Panc1 (cell line): ENCODE measurements around the gene SLFN12L. TPM values are rescaled to one million over a fixed set of nuclear protein-coding genes. Genes with fewer than 3 reads are reported as not detected.
A peak's percentile ranks its signal among the peaks of the same experiment; 100 is the strongest.
"Not testable (repeated sequence)": the region's sequence is repeated elsewhere in the genome, so short reads cannot be mapped to it uniquely, and the experiment has no call there.

ENCODE experiments used
- ATAC-seq: fragments of 200-7000 bp; cut with Tn5 transposase; 2 replicates; pipeline ENCODE4 v1.9.1; 2020; ENCODE audit warnings: mild to moderate bottlenecking, moderate library complexity
- BruUV-seq: library from RNA; stranded (reverse); fragments of 400-500 nt; replicated peaks from 2 replicates; lab custom pipeline; 2021; lab: Mats Ljungman, UMichigan
- CTCF ChIA-PET: fragments of 300-600 bp; sonication (Branson Sonifier 250); formaldehyde crosslinking; loops from one replicate; lab custom pipeline; 2022; ENCODE audit warnings: antibody characterized with exemption; lab: Charles Lee
- POLR2A ChIA-PET: fragments of 300-600 bp; sonication (Branson Sonifier 250); formaldehyde crosslinking; loops from one replicate; lab custom pipeline; 2022; ENCODE audit warnings: antibody characterized with exemption; lab: Charles Lee
- DNase-seq: peaks from one replicate; pipeline ENCODE4 v3.0.0-alpha.2; 2010; ENCODE audit warnings: low read depth, low spot score
- H3K27ac ChIP-seq: 2 replicates; pipeline ENCODE4 v1.5.1; 2011; ENCODE audit warnings: mild to moderate bottlenecking, low read length, inconsistent platforms
- H3K27me3 ChIP-seq: fragments of 200-500 bp; sonication (Bioruptor generic); 2 replicates; pipeline ENCODE4 v1.6.0; 2014; ENCODE audit warnings: low read length, inconsistent platforms; ENCODE audit not compliant: control insufficient read depth, insufficient read depth
- H3K36me3 ChIP-seq: fragments of 200-500 bp; sonication (Bioruptor generic); 2 replicates; pipeline ENCODE4 v1.5.1; 2014; ENCODE audit warnings: inconsistent platforms, mild to moderate bottlenecking, low read length, moderate library complexity; ENCODE audit not compliant: control insufficient read depth, insufficient read depth
- H3K4me1 ChIP-seq: 2 replicates; pipeline ENCODE4 v1.5.1; 2011; ENCODE audit warnings: inconsistent platforms, mild to moderate bottlenecking, low read length, moderate library complexity; ENCODE audit not compliant: control insufficient read depth, insufficient read depth
- H3K4me3 ChIP-seq, 2 experiments: 2 replicates each; pipeline ENCODE4 v1.5.1; 2011 to 2012; ENCODE audit warnings: low read depth in 2 of 2, low read length in 2 of 2, mild to moderate bottlenecking in 2 of 2, inconsistent platforms in 1 of 2, moderate library complexity in 1 of 2
- H3K9me3 ChIP-seq: fragments of 200-500 bp; sonication (Bioruptor generic); 2 replicates; pipeline ENCODE4 v1.5.1; 2014; ENCODE audit warnings: low read depth, mild to moderate bottlenecking, inconsistent platforms, low read length, moderate library complexity; ENCODE audit not compliant: control insufficient read depth, insufficient read depth
- CTCF ChIP-seq: fragments of 450-650 bp; IDR thresholded peaks from 2 replicates; pipeline ENCODE4 v1.5.1; 2017; ENCODE audit warnings: mild to moderate bottlenecking
- POLR2AphosphoS5 ChIP-seq: IDR thresholded peaks from 2 replicates; pipeline ENCODE4 v1.6.1; 2012; ENCODE audit warnings: mild to moderate bottlenecking, low read depth, low read length, moderate library complexity
- REST ChIP-seq, 2 experiments: IDR thresholded peaks; 2 replicates each; pipeline ENCODE4 v1.6.1; 2011 to 2012; ENCODE audit warnings: low read depth in 2 of 2, control low read depth in 1 of 2, low read length in 1 of 2, mild to moderate bottlenecking in 1 of 2, moderate library complexity in 1 of 2; ENCODE audit not compliant: insufficient read depth in 1 of 2
- SIN3A ChIP-seq: IDR thresholded peaks from 2 replicates; pipeline ENCODE4 v1.6.1; 2012; ENCODE audit warnings: low read depth, mild to moderate bottlenecking, low read length, moderate library complexity, borderline replicate concordance; ENCODE audit not compliant: insufficient read depth
- TCF7L2 ChIP-seq: IDR thresholded peaks from 2 replicates; pipeline ENCODE4 v1.6.1; 2011; ENCODE audit warnings: mild to moderate bottlenecking, low read depth, low read length, inconsistent platforms
- in situ Hi-C: cut with HindIII; loops from 2 replicates; pipeline ENCODE4 v1.10.0; 2016; ENCODE audit warnings: low sequenced_read_pairs, low pct_unique_long_range_greater_than_20kb
- intact Hi-C: fragments of 100-400 bp; cut with micrococcal nuclease; formaldehyde crosslinking; loops from one replicate; pipeline ENCODE4 v1.10.0; 2022; ENCODE audit not compliant: unreplicated experiment
- total RNA-seq: library from RNA; stranded (reverse); gene quantifications from one replicate; pipeline ENCODE4 v1.2.1, GENCODE V29; 2021; ENCODE audit not compliant: unreplicated experiment

Gene SLFN12L
- total RNA-seq, 1 experiment from 2014 or later: 0.33 TPM

GRCh38 chr17:35521654-35522256 lies 15.7 kb downstream of the SLFN12L start:
- CTCF ChIA-PET: interaction anchor here (0.5 to 0.6 kb wide), 3 partner anchors 17 to 74 kb away, joined by 3 to 6 read pairs (median 3); no protein-coding TSS in a partner anchor
- POLR2A ChIA-PET, H3K27ac ChIP-seq, H3K4me3 ChIP-seq, DNase-seq, in situ Hi-C loops, H3K4me1 ChIP-seq, H3K27me3 ChIP-seq, H3K9me3 ChIP-seq, ATAC-seq, H3K36me3 ChIP-seq, BruUV-seq, intact Hi-C loops: not testable (repeated sequence)

GRCh38 chr17:35521150-35521549 lies 16.3 kb downstream of the SLFN12L start:
- BruUV-seq: no TSS peak
- Histone ChIP-seq H3K4me3 (no peak overlapping the region), H3K9me3 (no peaks in the 10 kb centered on the region), H3K36me3 (no peaks in the 10 kb centered on the region), H3K4me1 (no peaks in the 10 kb centered on the region), H3K27ac (no peak overlapping the region), H3K27me3 (no peaks in the 10 kb centered on the region)
- POLR2A ChIA-PET: no interaction called here
- TF ChIP-seq REST (IDR thresholded peaks at IDR 0.05; ENCODE audit: insufficient read depth in 1 of 2, low read depth in 2 of 2, low read length in 1 of 2) (no peak), SIN3A (no peak), POLR2AphosphoS5 (no peak), CTCF (no peak), TCF7L2 (no peak)
- DNase-seq: no peak
- in situ Hi-C loops (no loop called here), intact Hi-C loops (no loop called here)
- no peak for ATAC-seq
- CTCF ChIA-PET: no interaction called here

- TF ChIP-seq REST (IDR thresholded peaks at IDR 0.05; ENCODE audit: insufficient read depth in 1 of 2, low read depth in 2 of 2, low read length in 1 of 2) (no peak), TCF7L2 (0 out of 2 replicates have a peak, but pooled peaks have one; percentile 23)
- intact Hi-C loops: no loop called here
- in situ Hi-C loops: no loop called here
- no peak overlapping the region for H3K27ac ChIP-seq
- ChIA-PET CTCF (interaction anchor here (0.7 kb wide), 1 partner anchor 244 kb away, joined by 3 read pairs; no protein-coding TSS in a partner anchor), POLR2A (no interaction called here)
- no peaks in the 10 kb centered on the region for H3K27me3 ChIP-seq
- no peaks in the 10 kb centered on the region for H3K4me1 ChIP-seq
- no peaks in the 10 kb centered on the region for H3K9me3 ChIP-seq
- no peak for DNase-seq
- BruUV-seq: no TSS peak
- H3K36me3 ChIP-seq: no peaks in the 10 kb centered on the region
- no peak overlapping the region for H3K4me3 ChIP-seq
- no peak for ATAC-seq
These were observed 17.5 kb downstream of the SLFN12L start for GRCh38 chr17:35519906-35520442.
